Osteocyte (in vitro differentiated cells): ENCODE measurements around the gene DYNLT5. TPM values are rescaled to one million over a fixed set of nuclear protein-coding genes. Genes with fewer than 3 reads are reported as not detected.
"Not testable (repeated sequence)": the region's sequence is repeated elsewhere in the genome, so short reads cannot be mapped to it uniquely, and the experiment has no call there.

Experiments
- DNase-seq: peaks from one replicate; pipeline ENCODE4 v3.0.0; 2021; ENCODE audit warnings: mixed read lengths; ENCODE audit not compliant: unreplicated experiment; ENCODE audit errors: extremely low spot score
- H3K27ac Mint-ChIP-seq: one replicate; pipeline ENCODE4 v1.8.0; 2021; ENCODE audit warnings: mild to moderate bottlenecking, mixed read lengths; ENCODE audit not compliant: unreplicated experiment
- H3K27me3 Mint-ChIP-seq: one replicate; pipeline ENCODE4 v1.8.0; 2021; ENCODE audit warnings: mixed read lengths; ENCODE audit not compliant: unreplicated experiment
- H3K36me3 Mint-ChIP-seq: one replicate; pipeline ENCODE4 v1.8.0; 2021; ENCODE audit warnings: mixed read lengths; ENCODE audit not compliant: unreplicated experiment
- H3K4me1 Mint-ChIP-seq: one replicate; pipeline ENCODE4 v1.8.0; 2021; ENCODE audit warnings: mixed read lengths; ENCODE audit not compliant: unreplicated experiment
- H3K4me3 Mint-ChIP-seq: one replicate; pipeline ENCODE4 v1.8.0; 2021; ENCODE audit warnings: mild to moderate bottlenecking, moderate library complexity, mixed read lengths; ENCODE audit not compliant: unreplicated experiment
- H3K9me3 Mint-ChIP-seq: one replicate; pipeline ENCODE4 v1.8.0; 2021; ENCODE audit warnings: mixed read lengths; ENCODE audit not compliant: unreplicated experiment
- total RNA-seq: library from RNA; stranded (reverse); gene quantifications from 2 replicates; pipeline ENCODE4 v1.2.1, GENCODE V29; 2021
- TF ChIP-seq, protein P1 (sequence below): fragments of 200-600 bp; sonication (generic); IDR thresholded peaks from 2 replicates; pipeline ENCODE4 v1.5.0; 2021; ENCODE audit warnings: antibody characterized with exemption, mild to moderate bottlenecking, moderate library complexity

Gene DYNLT5
- total RNA-seq, 1 donor from 2014 or later, result 0.35 TPM

GRCh38 chr1:66777831-66778230 is 25.6 kb downstream of the DYNLT5 start:
- no peak overlapping the region for H3K4me3 Mint-ChIP-seq
- TF ChIP-seq, protein P1, sequence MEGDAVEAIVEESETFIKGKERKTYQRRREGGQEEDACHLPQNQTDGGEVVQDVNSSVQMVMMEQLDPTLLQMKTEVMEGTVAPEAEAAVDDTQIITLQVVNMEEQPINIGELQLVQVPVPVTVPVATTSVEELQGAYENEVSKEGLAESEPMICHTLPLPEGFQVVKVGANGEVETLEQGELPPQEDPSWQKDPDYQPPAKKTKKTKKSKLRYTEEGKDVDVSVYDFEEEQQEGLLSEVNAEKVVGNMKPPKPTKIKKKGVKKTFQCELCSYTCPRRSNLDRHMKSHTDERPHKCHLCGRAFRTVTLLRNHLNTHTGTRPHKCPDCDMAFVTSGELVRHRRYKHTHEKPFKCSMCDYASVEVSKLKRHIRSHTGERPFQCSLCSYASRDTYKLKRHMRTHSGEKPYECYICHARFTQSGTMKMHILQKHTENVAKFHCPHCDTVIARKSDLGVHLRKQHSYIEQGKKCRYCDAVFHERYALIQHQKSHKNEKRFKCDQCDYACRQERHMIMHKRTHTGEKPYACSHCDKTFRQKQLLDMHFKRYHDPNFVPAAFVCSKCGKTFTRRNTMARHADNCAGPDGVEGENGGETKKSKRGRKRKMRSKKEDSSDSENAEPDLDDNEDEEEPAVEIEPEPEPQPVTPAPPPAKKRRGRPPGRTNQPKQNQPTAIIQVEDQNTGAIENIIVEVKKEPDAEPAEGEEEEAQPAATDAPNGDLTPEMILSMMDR, result no peak
- H3K36me3 Mint-ChIP-seq, result no peaks in the 10 kb centered on the region
- H3K27ac Mint-ChIP-seq, result no peak overlapping the region
- no peaks in the 10 kb centered on the region for H3K4me1 Mint-ChIP-seq
- no peak for DNase-seq
- peaks cover 4% of the 10 kb centered on the region for H3K9me3 Mint-ChIP-seq
- H3K27me3 Mint-ChIP-seq, result peaks cover 15% of the 10 kb centered on the region

DNA sequence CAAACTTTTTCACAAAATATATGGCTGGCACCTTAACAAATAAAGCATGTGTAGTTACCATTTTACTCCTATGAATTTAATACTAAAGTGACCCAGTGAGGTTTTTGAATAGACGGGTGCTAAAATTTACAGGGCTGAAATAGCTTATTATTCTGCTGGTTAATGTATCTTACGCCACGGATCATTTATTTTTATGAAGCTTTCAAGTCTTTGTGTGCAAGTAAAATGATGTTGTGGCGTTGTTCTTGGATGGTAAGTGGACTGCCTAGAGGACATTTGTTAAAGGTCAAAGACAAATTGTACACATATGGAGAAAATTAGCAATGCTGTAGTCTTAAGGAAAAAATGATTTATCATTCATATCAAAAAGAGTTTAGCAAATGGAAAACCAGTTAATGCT is 26.0 kb downstream of the DYNLT5 start:
- H3K27me3 Mint-ChIP-seq, result peaks cover 15% of the 10 kb centered on the region
- no peaks in the 10 kb centered on the region for H3K36me3 Mint-ChIP-seq
- DNase-seq, result no peak
- H3K4me1 Mint-ChIP-seq, result no peaks in the 10 kb centered on the region
- peaks cover 4% of the 10 kb centered on the region for H3K9me3 Mint-ChIP-seq
- no peak overlapping the region for H3K27ac Mint-ChIP-seq
- TF ChIP-seq, protein P1, result no peak
- H3K4me3 Mint-ChIP-seq, result no peak overlapping the region

DNA sequence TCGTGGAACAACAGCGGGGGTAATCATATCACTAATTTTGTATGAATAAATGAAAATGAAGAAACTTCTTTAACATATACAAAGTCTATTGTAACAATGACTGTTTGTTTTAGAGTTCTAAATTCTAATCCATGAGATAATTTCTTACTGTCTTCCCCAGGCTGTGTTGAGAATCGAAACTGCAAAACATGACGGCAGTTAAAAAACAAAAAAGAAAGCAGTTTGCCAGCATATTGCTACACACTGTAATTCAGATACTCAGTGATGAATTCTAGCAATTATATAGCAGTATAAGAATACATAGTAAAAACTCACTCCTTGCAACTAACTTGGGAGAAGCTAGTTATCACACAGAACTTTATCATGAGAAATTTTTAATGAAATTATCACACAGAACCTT is 26.7 kb downstream of the DYNLT5 start:
- no peak overlapping the region for H3K27ac Mint-ChIP-seq
- H3K4me3 Mint-ChIP-seq, result no peak overlapping the region
- H3K36me3 Mint-ChIP-seq, result no peaks in the 10 kb centered on the region
- DNase-seq, result no peak
- no peaks in the 10 kb centered on the region for H3K4me1 Mint-ChIP-seq
- H3K27me3 Mint-ChIP-seq, result peaks cover 15% of the 10 kb centered on the region
- TF ChIP-seq, protein P1, result no peak
- H3K9me3 Mint-ChIP-seq, result peaks cover 4% of the 10 kb centered on the region

GRCh38 chr1:66779475-66780078 is 27.3 kb downstream of the DYNLT5 start:
- Mint-ChIP-seq H3K36me3 (no peaks in the 10 kb centered on the region), H3K27ac (no peak overlapping the region), H3K4me1 (no peaks in the 10 kb centered on the region), H3K27me3 (peaks cover 18% of the 10 kb centered on the region), H3K9me3 (peaks cover 4% of the 10 kb centered on the region), H3K4me3 (no peak overlapping the region)
- no peak for DNase-seq
- TF ChIP-seq, protein P1, result no peak

DNA sequence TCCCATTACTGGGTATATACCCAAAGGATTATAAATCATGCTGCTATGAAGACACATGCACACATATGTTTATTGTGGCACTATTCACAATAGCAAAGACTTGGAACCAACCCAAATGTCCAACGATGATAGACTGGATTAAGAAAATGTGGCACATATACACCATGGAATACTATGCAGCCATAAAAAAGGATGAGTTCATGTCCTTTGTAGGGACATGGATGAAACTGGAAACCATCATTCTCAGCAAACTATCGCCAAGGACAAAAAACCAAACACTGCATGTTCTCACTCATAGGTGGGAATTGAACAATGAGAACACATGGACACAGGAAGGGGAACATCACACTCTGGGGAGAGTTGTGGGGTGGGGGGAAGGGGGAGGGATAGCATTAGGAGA is 33.5 kb downstream of the DYNLT5 start:
- not testable (repeated sequence) for H3K4me1 Mint-ChIP-seq, H3K27ac Mint-ChIP-seq, H3K9me3 Mint-ChIP-seq, H3K36me3 Mint-ChIP-seq, DNase-seq, H3K4me3 Mint-ChIP-seq
- peaks cover 22% of the 10 kb centered on the region for H3K27me3 Mint-ChIP-seq

DNA sequence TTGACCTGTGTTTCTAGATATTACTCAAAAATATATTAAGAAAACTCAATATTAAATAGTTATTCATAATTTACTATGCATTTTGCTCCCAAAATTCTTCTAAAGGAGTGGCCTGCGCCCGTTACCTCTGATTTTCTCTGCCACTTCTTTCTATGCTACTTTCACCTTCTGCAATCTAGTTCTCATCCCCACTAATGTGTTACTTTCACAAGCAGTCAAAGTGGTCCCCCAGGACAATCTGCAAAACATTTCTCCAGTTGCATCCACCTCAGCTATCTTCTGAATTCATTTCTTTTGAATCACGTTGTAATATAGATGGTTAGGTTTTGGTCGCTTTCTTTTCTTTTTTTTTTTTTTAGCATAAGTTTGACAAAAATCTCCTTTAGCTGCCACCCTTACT is 35.4 kb downstream of the DYNLT5 start:
- Mint-ChIP-seq H3K4me3 (no peak overlapping the region), H3K4me1 (no peaks in the 10 kb centered on the region), H3K36me3 (no peaks in the 10 kb centered on the region), H3K9me3 (no peaks in the 10 kb centered on the region), H3K27me3 (peaks cover 32% of the 10 kb centered on the region), H3K27ac (no peak overlapping the region)
- TF ChIP-seq, protein P1, result no peak
- DNase-seq, result no peak
